IMR-90 (cell line): Measurements from ENCODE around the gene AOPEP. TPM values are rescaled to one million over a fixed set of nuclear protein-coding genes. Genes with fewer than 3 reads are reported as not detected.
A peak's percentile ranks its signal among the peaks of the same experiment; 100 is the strongest.

Experiments
- ATAC-seq: fragments of 200-7000 bp; cut with Tn5 transposase; 2 replicates; pipeline ENCODE4 v1.9.1; 2020; ENCODE audit warnings: low read depth, mild to moderate bottlenecking, moderate library complexity
- BruUV-seq: library from RNA; stranded (reverse); fragments of 400-500 nt; replicated peaks from 2 replicates; lab custom pipeline; 2021; lab: Mats Ljungman, UMichigan
- CTCF ChIA-PET: fragments of 300-600 bp; formaldehyde crosslinking; extraction: SDS; loops from one replicate; lab custom pipeline; 2021; ENCODE audit warnings: antibody characterized with exemption; lab: Yijun Ruan, JAX
- POLR2A ChIA-PET: fragments of 300-600 bp; sonication (Branson Sonifier 250); formaldehyde crosslinking; loops from one replicate; lab custom pipeline; 2022; ENCODE audit warnings: antibody characterized with exemption; ENCODE audit not compliant: unreplicated experiment; lab: Charles Lee
- DNase-seq: peaks from one replicate; pipeline ENCODE4 v3.0.0; 2013
- H2AFZ ChIP-seq: replicated peaks from 2 replicates; pipeline ENCODE3; 2013; ENCODE audit warnings: low read length, mild to moderate bottlenecking; ENCODE audit not compliant: poor library complexity
- H2AK5ac ChIP-seq: 2 replicates; pipeline ENCODE4 v1.6.1; 2013; ENCODE audit warnings: low read depth, low read length, inconsistent platforms
- H2AK9ac ChIP-seq: replicated peaks from 2 replicates; pipeline ENCODE3; 2013; ENCODE audit warnings: mild to moderate bottlenecking, low read depth, low read length, moderate library complexity; ENCODE audit not compliant: poor library complexity
- H2BK120ac ChIP-seq: 2 replicates; pipeline ENCODE4 v1.6.1; 2013; ENCODE audit warnings: low read depth, low read length, inconsistent platforms
- H2BK15ac ChIP-seq: 3 replicates; pipeline ENCODE4 v1.6.1; 2013; ENCODE audit warnings: low read depth, low read length, inconsistent platforms
- H2BK20ac ChIP-seq: 2 replicates; pipeline ENCODE4 v1.6.1; 2013; ENCODE audit warnings: low read depth, mild to moderate bottlenecking, inconsistent platforms, low read length, moderate library complexity
- H2BK5ac ChIP-seq: 2 replicates; pipeline ENCODE4 v1.6.1; 2013; ENCODE audit warnings: mild to moderate bottlenecking, low read depth, low read length, inconsistent platforms; ENCODE audit not compliant: poor library complexity, severe bottlenecking
- H3K14ac ChIP-seq: replicated peaks from 2 replicates; pipeline ENCODE4 v1.6.1; 2013; ENCODE audit warnings: low read depth, low read length, inconsistent platforms
- H3K18ac ChIP-seq: 2 replicates; pipeline ENCODE4 v1.6.1; 2013; ENCODE audit warnings: low read depth, low read length, control low read depth
- H3K23ac ChIP-seq: 2 replicates; pipeline ENCODE4 v1.6.1; 2013; ENCODE audit warnings: low read depth, low read length, inconsistent platforms
- H3K27ac ChIP-seq: 2 replicates; pipeline ENCODE4 v1.5.1; 2013; ENCODE audit warnings: mild to moderate bottlenecking, control low read depth, low read length; ENCODE audit not compliant: insufficient read depth
- H3K27me3 ChIP-seq: 2 replicates; pipeline ENCODE4 v1.6.1; 2013; ENCODE audit warnings: low read length; ENCODE audit not compliant: control insufficient read depth, insufficient read depth
- H3K36me3 ChIP-seq: 2 replicates; pipeline ENCODE4 v1.6.1; 2013; ENCODE audit warnings: low read length, mixed read lengths; ENCODE audit not compliant: control insufficient read depth, insufficient read depth
- H3K4ac ChIP-seq: 2 replicates; pipeline ENCODE4 v1.6.1; 2013; ENCODE audit warnings: low read depth, low read length, inconsistent platforms
- H3K4me1 ChIP-seq: 2 replicates; pipeline ENCODE4 v1.6.1; 2013; ENCODE audit warnings: low read length, mixed read lengths; ENCODE audit not compliant: control insufficient read depth, insufficient read depth
- H3K4me2 ChIP-seq: 2 replicates; pipeline ENCODE4 v1.6.1; 2013; ENCODE audit warnings: low read depth, mild to moderate bottlenecking, control low read depth, low read length, moderate library complexity
- H3K4me3 ChIP-seq: 2 replicates; pipeline ENCODE4 v1.5.1; 2013; ENCODE audit warnings: low read depth, mild to moderate bottlenecking, control low read depth, low read length, moderate library complexity; ENCODE audit not compliant: insufficient read depth
- H3K56ac ChIP-seq: 2 replicates; pipeline ENCODE4 v1.6.1; 2013; ENCODE audit warnings: low read length, inconsistent platforms; ENCODE audit not compliant: insufficient read depth; ENCODE audit errors: extremely low read depth
- H3K79me1 ChIP-seq, 2 experiments: 2 replicates each; pipeline ENCODE4 v1.6.1; 2013; ENCODE audit warnings: low read length in 2 of 2, inconsistent platforms in 1 of 2, low read depth in 1 of 2
- H3K9ac ChIP-seq: 2 replicates; pipeline ENCODE4 v1.6.1; 2013; ENCODE audit warnings: low read depth, low read length, control low read depth
- H3K9me1 ChIP-seq: 2 replicates; pipeline ENCODE4 v1.6.1; 2013; ENCODE audit warnings: low read length, inconsistent platforms; ENCODE audit not compliant: insufficient read depth
- H3K9me3 ChIP-seq: 2 replicates; pipeline ENCODE4 v1.6.1; 2013; ENCODE audit warnings: low read length; ENCODE audit not compliant: control insufficient read depth, insufficient read depth
- H4K20me1 ChIP-seq: 2 replicates; pipeline ENCODE4 v1.6.1; 2013; ENCODE audit warnings: low read length, inconsistent platforms; ENCODE audit not compliant: insufficient read depth
- H4K5ac ChIP-seq: 2 replicates; pipeline ENCODE4 v1.6.1; 2013; ENCODE audit warnings: mild to moderate bottlenecking, low read depth, low read length, control low read depth
- H4K8ac ChIP-seq, 2 experiments: 2 replicates each; pipeline ENCODE4 v1.6.1; 2013; ENCODE audit warnings: low read depth in 2 of 2, low read length in 2 of 2, control low read depth in 1 of 2, inconsistent platforms in 1 of 2
- H4K91ac ChIP-seq: 2 replicates; pipeline ENCODE4 v1.6.1; 2013; ENCODE audit warnings: low read depth, low read length, inconsistent platforms; ENCODE audit not compliant: insufficient read depth
- CEBPB ChIP-seq: IDR thresholded peaks from 2 replicates; pipeline ENCODE4 v1.6.1; 2012; ENCODE audit warnings: low read depth, low read length, improper control_type of control experiment
- CHD1 ChIP-seq: IDR thresholded peaks from 2 replicates; pipeline ENCODE4 v1.6.1; 2012; ENCODE audit warnings: low read depth, low read length, improper control_type of control experiment
- MAZ ChIP-seq: IDR thresholded peaks from 2 replicates; pipeline ENCODE4 v1.6.1; 2012; ENCODE audit warnings: low read depth, mild to moderate bottlenecking, low read length, improper control_type of control experiment, moderate library complexity, borderline replicate concordance
- NFE2L2 ChIP-seq: fragments of 150-350 bp; IDR thresholded peaks from 2 replicates; pipeline ENCODE4 v1.6.1; 2016; ENCODE audit warnings: low read depth, mild to moderate bottlenecking, low read length
- RAD21 ChIP-seq: IDR thresholded peaks from 2 replicates; pipeline ENCODE4 v1.6.1; 2012; ENCODE audit warnings: low read length, improper control_type of control experiment
- RCOR1 ChIP-seq: IDR thresholded peaks from 2 replicates; pipeline ENCODE4 v1.6.1; 2012; ENCODE audit warnings: mild to moderate bottlenecking, low read length, improper control_type of control experiment; ENCODE audit not compliant: insufficient replicate concordance
- SMC3 ChIP-seq: fragments of 150-350 bp; IDR thresholded peaks from 2 replicates; pipeline ENCODE4 v1.6.1; 2016; ENCODE audit warnings: low read depth, mild to moderate bottlenecking, antibody characterized with exemption, low read length, moderate library complexity
- whole genome bisulfite sequencing, 2 experiments: methylation state at CpG; one replicate each; pipeline versions ENCODE4 v1.1.5 to v1.1.7; 2013; ENCODE audit warnings: missing lambda C conversion rate in 2 of 2; ENCODE audit not compliant: insufficient read length in 1 of 2; ENCODE audit errors: extremely low coverage in 2 of 2; 5-methylcytosine and 5-hydroxymethylcytosine counted together
- dilution Hi-C: fragments of 300-500 bp; cut with HindIII; formaldehyde crosslinking; loops from one replicate; pipeline ENCODE4 v1.14.3; 2018; ENCODE audit warnings: low sequenced_read_pairs; ENCODE audit not compliant: unreplicated experiment
- in situ Hi-C: fragments of 300-500 bp; cut with MboI; formaldehyde crosslinking; loops from 3 replicates; pipeline ENCODE4 v1.14.3; 2019; ENCODE audit warnings: low sequenced_read_pairs, inconsistent platforms, mixed read lengths
- intact Hi-C: fragments of 100-400 bp; cut with micrococcal nuclease; formaldehyde crosslinking; loops from 2 replicates; pipeline ENCODE4 v1.10.0; 2022
- polyA plus RNA-seq, 3 experiments: library from polyadenylated mRNA; depleted of rRNA; stranded (reverse); fragments of >200 nt; gene quantifications; 2 replicates each; pipeline ENCODE4 v1.2.3, GENCODE V29; 2012; ENCODE audit warnings: low replicate concordance in 1 of 3
- total RNA-seq: library from RNA; depleted of rRNA; stranded (reverse); fragments of >200 nt; gene quantifications from 2 replicates; pipeline ENCODE4 v1.2.3, GENCODE V29; 2012
- TF ChIP-seq, protein P1 (sequence below): fragments of 150-350 bp; IDR thresholded peaks from 2 replicates; pipeline ENCODE4 v1.6.1; 2017; ENCODE audit warnings: mild to moderate bottlenecking, antibody characterized with exemption, low read length, low read depth
- TF ChIP-seq, protein P2 (sequence below): fragments of 150-350 bp; IDR thresholded peaks from 2 replicates; pipeline ENCODE4 v1.6.1; 2016; ENCODE audit warnings: low read depth, mild to moderate bottlenecking, low read length, moderate library complexity, borderline replicate concordance

Gene AOPEP
- total and polyA plus RNA-seq, 2 of the 4 experiments (the other 2 are of a cell fraction), result 34.9 to 38.7 TPM

DNA sequence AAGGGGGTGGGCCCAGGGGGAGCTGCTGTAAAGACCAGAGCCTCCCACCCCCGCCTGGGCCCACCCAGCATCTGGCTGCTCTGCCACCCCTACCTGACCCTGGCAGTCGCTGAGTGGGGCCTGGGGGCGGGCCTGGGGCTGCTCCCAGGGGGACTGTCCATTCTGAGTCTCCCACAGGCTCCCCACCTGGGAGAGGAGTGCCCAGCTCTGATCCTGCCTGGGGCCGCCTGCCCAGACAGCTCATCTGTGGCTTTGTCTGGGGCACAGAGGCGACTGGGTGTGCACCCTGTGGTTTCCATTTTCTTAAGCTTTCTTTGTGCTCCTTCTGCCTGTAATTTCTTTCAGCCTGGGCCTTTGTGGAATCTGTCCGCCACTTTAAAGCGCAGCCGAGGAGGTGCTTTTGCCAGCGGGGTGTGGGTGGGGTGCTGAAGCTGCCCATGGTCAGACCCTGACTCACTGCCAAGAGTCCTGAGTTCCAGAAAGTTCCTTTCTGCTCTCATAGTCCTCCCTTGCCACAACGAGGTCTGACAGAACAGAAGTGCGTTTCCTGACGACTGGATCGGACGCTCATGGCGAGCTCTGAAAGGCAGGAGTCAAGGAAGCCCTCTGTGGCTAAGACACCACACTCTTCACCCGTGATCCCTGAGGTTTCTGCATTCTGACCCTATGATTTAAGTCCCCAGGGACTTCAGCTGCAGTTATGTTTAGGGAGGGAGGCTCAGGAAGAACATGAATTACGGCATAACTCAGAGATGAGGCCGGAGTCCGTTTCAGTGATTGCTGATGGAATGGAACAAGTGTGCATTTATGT, 366.0 kb downstream of the AOPEP start:
- POLR2A ChIA-PET, result no interaction called here
- in situ Hi-C loops, result no loop called here
- TF ChIP-seq RCOR1 (no peak), CHD1 (no peak), CEBPB (no peak), SMC3 (no peak), MAZ (no peak), NFE2L2 (no peak), RAD21 (no peak; the same call in 1 of the 2 replicates)
- TF ChIP-seq, protein P1, sequence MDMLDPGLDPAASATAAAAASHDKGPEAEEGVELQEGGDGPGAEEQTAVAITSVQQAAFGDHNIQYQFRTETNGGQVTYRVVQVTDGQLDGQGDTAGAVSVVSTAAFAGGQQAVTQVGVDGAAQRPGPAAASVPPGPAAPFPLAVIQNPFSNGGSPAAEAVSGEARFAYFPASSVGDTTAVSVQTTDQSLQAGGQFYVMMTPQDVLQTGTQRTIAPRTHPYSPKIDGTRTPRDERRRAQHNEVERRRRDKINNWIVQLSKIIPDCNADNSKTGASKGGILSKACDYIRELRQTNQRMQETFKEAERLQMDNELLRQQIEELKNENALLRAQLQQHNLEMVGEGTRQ, result no peak
- TF ChIP-seq, protein P2, sequence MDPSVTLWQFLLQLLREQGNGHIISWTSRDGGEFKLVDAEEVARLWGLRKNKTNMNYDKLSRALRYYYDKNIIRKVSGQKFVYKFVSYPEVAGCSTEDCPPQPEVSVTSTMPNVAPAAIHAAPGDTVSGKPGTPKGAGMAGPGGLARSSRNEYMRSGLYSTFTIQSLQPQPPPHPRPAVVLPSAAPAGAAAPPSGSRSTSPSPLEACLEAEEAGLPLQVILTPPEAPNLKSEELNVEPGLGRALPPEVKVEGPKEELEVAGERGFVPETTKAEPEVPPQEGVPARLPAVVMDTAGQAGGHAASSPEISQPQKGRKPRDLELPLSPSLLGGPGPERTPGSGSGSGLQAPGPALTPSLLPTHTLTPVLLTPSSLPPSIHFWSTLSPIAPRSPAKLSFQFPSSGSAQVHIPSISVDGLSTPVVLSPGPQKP, result no peak
- no peak overlapping the region for H2BK5ac ChIP-seq
- peaks cover 24% of the 10 kb centered on the region; the same call in 1 of the 2 replicates for H3K9me1 ChIP-seq
- no peak overlapping the region for H4K5ac ChIP-seq
- H3K27me3 ChIP-seq, result no peaks in the 10 kb centered on the region
- H3K14ac ChIP-seq, result peak overlapping the region; percentile 31; the same call in 1 of the 2 replicates
- dilution Hi-C loops, result no loop called here
- H3K9me3 ChIP-seq, result no peaks in the 10 kb centered on the region
- no TSS peak for BruUV-seq
- peaks cover 32% of the 10 kb centered on the region for H3K36me3 ChIP-seq
- H3K4me3 ChIP-seq, result no peak overlapping the region
- H2AFZ ChIP-seq, result peak overlapping the region; percentile 26
- H2AK9ac ChIP-seq, result peak overlapping the region; percentile 29
- no peak overlapping the region for H3K9ac ChIP-seq
- no peak overlapping the region for H2BK20ac ChIP-seq
- no peak overlapping the region for H2BK15ac ChIP-seq
- no peak overlapping the region for H3K56ac ChIP-seq
- peak overlapping the region; percentile 9 for H3K4ac ChIP-seq
- H2BK120ac ChIP-seq, result 0 out of 2 replicates have a peak overlapping the region, but pooled peaks have one; percentile 20
- ATAC-seq, result peak; percentile 48
- 0 out of 4 replicates have a peak overlapping the region, but pooled peaks of 1 of the 2 experiments have one; percentile 8 for H4K8ac ChIP-seq
- peaks cover 17% of the 10 kb centered on the region for H4K20me1 ChIP-seq
- no peak overlapping the region for H3K4me2 ChIP-seq
- H3K23ac ChIP-seq, result peak overlapping the region; percentile 24; the same call in 1 of the 2 replicates
- H3K18ac ChIP-seq, result no peak overlapping the region
- H3K27ac ChIP-seq, result no peak overlapping the region
- peaks cover 25% of the 10 kb centered on the region for H3K4me1 ChIP-seq
- H3K79me1 ChIP-seq, result peaks cover 8 to 53% of the 10 kb centered on the region in 2 experiments; a peak in 3 of 4 replicates
- H2AK5ac ChIP-seq, result peak overlapping the region; percentile 25; the same call in 1 of the 2 replicates
- intact Hi-C loops, result no loop called here
- DNase-seq, result peak; percentile 68
- CTCF ChIA-PET, result no interaction called here
- H4K91ac ChIP-seq, result peak overlapping the region; percentile 12; the same call in 1 of the 2 replicates
- WGBS, 2 experiments, result 65% methylated on average over 10 of the region's 19 CpGs; no CpG with 5 or more reads in 1 of the 2 experiments
